Measurements from ENCODE around the gene CNTNAP2.

GRCh38 chr7:146176860-146177259 is 60.3 kb downstream of the CNTNAP2 start:
- TF ChIP-seq CTCF (IDR thresholded peaks at IDR 0.05; ENCODE audit: borderline replicate concordance, extremely low read depth, low read length, poor library complexity, severe bottlenecking) (no peak), EZH2 (IDR thresholded peaks at IDR 0.05; ENCODE audit: borderline replicate concordance, low read depth, low read length, severe bottlenecking) (no peak)
